Pons (tissue), 1 donor: Measurements from ENCODE around the gene FEN1.

Experiments used
- DNase-seq: peaks from one replicate; pipeline ENCODE4 v3.0.0-alpha.2; 2016; ENCODE audit warnings: low spot score

Gene FEN1

GRCh38 chr11:61841636-61842527 lies 49.2 kb downstream of the FEN1 start:
- DNase-seq: peak; percentile 51

GRCh38 chr11:61842528-61842820 lies 49.8 kb downstream of the FEN1 start:
- DNase-seq: no peak

- no peak for DNase-seq
These were observed 52.3 kb downstream of the FEN1 start for GRCh38 chr11:61844909-61845565.

- no peak for DNase-seq
These were observed 53.8 kb downstream of the FEN1 start for GRCh38 chr11:61846362-61847020.
